Left cardiac atrium (tissue), 4 donors: ENCODE data around the gene GMDS. TPM values are rescaled to one million over a fixed set of nuclear protein-coding genes. Genes with fewer than 3 reads are reported as not detected.

Source experiments
- ATAC-seq, 2 donors: fragments of 200-7000 bp; cut with Tn5 transposase; one replicate each; pipeline ENCODE4 v1.9.1; 2020; ENCODE audit warnings: mild to moderate bottlenecking in 2 of 2, moderate library complexity in 2 of 2
- DNase-seq: peaks from one replicate; pipeline ENCODE4 v3.0.0-alpha.2; 2020
- intact Hi-C, 2 donors: fragments of 100-400 bp; cut with DNase I; formaldehyde crosslinking; loops; one replicate each; pipeline versions ENCODE4 v1.14.1 to v1.15.1; 2022 to 2023
- total RNA-seq, 2 donors: library from RNA; stranded (reverse); fragmentation: NEBNext Ultra II Directional; extraction: Animal tissue kit (Norgen Biotek cat#: 25700); gene quantifications; one replicate each; pipeline ENCODE4 v1.2.1, GENCODE V29; 2021
- donor health status: DM: no; HTN: yes; CAD: no.
- donor health status: DM: no; HTN: yes; CAD: no; lungs with severe emphysema.
- donor health status: DM: yes; HTN: yes; CAD: no.
- donor health status: Dilated cardiomyopathy.

GMDS gene
- total RNA-seq, 2 donors from 2014 or later, result 8.4 to 20.8 TPM

DNA sequence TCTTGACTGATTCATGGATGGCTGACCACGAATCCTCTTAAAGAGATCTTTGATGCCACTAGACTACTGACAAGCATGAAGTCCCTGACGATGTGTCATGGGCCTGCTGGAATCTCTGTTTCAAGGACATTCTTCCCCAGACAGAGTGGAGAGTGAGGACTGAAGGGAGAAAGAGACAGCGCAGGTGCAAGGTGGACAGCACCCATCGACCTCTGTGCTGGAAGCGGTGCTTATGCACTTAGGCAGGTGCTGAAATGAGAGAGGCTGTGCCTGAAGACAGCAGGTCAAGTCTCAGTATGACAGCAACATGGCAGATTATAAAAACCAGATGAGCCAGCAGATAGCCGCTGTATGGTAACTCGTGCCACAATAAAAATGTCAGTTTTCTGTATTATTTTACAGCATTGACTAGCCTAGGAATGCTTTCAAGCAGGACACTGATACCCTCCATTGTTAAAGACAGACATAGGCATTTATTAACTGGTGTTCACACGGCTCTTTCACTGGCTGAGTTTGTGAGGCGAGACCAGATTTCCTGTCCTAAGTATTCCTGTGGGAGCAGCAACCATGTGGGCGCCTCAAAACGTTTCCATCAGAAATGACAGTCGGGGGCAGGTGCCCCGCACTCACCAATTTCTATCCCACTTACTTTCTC is 588.2 kb downstream of the GMDS start:
- no peak for DNase-seq
- intact Hi-C loops, result no loop called here
- ATAC-seq, result no peak

DNA sequence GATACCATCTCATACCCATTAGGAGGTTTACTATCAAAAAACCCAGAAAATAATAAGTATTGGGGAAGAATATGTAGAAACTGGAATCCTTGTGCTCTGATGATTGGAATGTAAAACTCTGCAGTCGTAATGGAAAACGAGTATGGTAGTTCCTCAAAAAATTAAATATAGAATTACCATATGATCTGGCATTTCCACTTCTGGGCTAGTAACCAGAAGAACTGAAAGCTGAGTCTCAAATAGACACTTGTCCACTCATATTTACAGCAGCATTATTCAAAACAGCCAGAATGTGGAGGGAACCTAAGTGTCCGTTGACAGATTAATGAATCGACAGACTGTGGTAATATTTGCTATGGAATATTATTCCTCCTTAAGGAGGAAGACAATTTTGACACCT is 591.4 kb downstream of the GMDS start:
- intact Hi-C loops, result no loop called here
- no peak for ATAC-seq
- no peak for DNase-seq

DNA sequence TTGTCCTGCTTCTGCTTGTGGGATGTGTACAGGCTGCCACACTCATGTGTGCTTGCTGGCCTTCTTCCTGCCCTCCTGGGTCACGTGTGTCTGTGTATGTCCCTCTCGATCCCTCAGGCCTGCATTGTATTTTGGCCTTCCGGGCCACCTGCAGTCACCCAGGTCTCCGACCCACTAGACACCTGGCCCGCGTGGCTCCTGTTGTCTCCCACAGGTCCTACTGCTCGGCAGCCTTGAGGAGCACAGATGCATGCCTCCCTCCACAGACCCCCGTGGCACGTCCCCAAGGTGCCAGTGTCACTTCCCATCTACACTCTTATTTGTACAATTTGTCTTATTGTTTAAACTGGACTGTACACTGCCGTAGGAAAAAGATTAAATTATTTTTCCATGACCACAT is 592.6 kb downstream of the GMDS start:
- DNase-seq, result no peak
- no peak for ATAC-seq
- intact Hi-C loops, result no loop called here

DNA sequence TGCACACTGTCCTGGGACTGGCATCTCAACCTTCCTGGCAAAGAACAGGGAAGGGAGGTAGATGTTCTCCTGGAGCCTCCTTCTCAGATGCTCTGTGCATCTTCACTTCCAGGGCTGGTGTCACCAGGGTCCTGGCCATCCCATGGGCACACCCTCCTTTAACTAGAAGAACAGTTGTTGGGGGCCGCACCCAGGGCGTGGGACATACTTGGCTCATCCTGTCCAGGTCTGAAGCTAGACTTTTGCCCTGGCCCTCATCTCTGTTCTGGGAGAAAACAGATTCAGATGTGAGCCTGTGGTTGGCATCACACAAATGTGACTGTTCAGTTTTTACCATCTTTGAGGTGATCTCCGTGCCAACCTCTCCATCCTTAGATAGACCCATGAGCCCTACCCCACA is 594.0 kb downstream of the GMDS start:
- ATAC-seq, result no peak
- DNase-seq, result no peak
- intact Hi-C loops, result no loop called here

DNA sequence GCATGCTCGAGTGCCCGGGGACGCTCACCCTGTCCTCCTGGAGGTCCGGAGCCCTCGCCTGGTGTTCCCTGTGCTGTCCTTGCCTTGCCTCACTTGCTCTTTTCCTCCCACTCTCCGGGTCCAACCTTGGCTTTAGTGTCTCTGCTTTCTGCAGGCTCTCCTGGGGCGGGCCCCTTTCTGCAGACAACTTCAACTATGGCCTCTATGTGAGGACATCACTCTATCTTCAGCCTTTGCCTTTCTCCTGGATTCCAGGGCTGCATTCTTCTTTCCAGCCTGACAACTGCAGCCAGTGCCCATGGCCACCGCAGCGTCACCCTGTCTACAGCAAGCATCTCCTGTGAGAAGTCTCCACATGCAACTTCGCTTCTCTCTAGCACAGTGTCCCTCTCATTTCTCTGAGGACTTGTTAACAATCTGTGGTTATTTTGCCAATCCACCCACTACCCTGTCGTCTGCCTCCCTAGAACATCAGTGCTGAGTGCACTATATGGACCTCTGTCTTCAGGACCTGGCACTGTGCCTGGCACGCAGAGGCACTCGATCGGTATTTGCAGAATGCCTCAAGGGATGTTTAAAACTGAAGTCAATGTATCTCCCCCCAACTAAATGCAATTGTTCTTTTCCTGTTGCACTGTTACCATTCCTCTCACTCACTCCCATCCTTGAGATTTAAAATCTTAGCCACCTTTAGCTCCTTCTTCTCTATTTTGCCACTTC is 599.8 kb downstream of the GMDS start:
- intact Hi-C loops, result no loop called here

DNA sequence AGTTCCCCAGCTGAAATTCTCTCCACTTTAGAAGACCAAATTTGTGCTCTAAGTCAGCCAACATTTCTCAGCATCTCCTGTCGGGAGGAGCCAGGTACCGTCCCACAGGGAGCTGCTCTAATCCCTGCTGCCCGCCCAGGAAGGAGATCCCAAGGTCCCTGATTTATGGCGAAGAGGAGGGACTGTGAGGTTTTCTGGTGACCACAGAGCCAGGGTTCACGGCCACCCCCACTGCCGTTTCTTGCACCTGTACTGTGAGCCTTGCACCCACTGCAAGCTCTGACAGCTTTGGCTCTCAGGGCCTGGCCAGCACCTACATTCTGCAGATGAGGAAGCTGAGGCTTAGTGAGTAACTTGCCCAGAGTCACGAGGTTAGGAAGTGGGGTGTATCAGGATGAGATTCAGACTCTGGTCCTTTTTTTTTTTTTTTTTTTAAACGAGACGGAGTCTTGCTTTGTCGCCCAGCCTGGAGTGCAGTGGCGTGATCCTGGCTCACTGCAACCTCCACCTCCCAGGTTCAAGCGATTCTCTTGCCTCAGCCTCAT is 600.8 kb downstream of the GMDS start:
- no peak for DNase-seq
- intact Hi-C loops, result no loop called here

More for the DNA sequence above, 599.8 kb downstream of the GMDS start:
- ATAC-seq (no peak), DNase-seq (no peak)

DNA sequence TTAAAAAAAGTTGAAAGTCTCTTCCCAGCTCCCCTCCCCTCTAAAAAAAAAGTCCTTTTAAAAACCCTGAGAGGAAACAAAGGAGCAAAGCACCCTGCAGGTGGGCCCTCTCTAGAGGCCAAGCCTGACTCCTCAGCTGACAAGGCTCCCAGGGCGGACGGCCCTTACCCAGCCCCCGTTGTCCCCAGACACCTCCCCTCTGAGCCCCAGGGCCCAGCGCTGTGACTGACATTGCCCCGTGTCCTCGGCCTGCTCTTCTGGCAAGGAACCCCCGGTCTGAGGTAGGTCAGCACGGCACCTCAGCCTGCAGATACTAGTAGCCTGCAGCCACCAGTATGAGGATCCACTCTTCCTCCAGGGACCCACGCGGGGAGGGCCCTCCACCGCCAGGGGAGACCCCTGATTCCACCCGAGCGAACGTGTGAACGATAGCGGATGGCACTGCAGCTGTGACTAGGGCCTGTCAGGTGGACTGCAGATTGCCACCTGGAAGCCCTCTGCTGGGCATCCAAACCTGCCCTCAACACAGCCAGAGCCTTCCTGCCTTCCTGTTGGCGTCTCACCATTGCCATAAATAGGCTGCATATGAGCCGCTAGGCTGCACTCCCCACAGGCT is 601.5 kb downstream of the GMDS start:
- DNase-seq, result no peak
- no peak for ATAC-seq
- intact Hi-C loops, result no loop called here

More for the DNA sequence above, 600.8 kb downstream of the GMDS start:
- ATAC-seq, result no peak

DNA sequence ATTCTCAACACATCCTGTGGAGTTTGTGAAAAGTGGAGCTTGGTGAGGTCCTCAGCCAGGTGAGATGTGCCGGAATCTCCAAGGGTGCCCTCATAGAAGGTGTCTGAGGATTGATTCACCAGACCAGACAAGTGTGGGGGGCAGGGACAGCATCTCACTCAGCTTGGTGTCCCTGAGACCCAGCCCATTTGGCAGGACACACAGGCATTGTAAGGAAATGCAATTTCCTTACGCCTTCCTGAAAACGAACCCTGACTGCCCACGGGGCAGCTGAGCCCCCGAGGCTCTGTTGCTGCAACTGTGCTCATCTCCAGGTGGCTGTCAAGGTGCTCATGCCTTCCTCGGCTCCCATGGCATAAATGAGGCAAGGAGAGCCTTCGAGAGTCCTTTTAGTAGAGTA is 602.3 kb downstream of the GMDS start:
- no peak for DNase-seq
- no peak for ATAC-seq
- intact Hi-C loops, result no loop called here

DNA sequence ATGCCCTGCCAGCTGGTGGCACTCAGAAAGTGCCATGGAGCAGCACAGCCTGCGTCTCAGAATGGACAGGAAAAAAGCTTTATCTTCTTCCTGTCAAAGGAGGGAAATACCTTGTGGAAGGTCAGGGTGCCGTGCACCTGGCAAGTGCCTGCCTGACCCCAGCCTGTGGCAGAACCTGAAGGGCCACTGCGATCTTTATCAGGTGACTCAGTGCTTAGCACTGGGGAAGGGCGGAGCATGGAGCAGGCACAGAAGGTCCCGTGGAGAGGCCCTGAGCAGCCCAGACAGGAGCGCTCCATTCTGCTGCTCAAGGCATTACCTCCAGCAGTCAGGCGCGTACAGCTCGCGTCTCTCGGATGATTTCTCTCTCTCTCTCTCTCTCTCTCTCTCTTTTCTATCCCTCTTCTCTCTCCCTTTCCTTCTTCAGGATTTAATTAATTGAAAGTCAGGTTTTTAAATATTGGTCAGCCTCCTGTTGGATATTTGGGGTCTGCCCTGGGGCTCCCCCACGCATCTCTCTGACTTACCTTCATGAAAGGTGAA is 604.0 kb downstream of the GMDS start:
- ATAC-seq (no peak), DNase-seq (no peak)
- intact Hi-C loops, result no loop called here

DNA sequence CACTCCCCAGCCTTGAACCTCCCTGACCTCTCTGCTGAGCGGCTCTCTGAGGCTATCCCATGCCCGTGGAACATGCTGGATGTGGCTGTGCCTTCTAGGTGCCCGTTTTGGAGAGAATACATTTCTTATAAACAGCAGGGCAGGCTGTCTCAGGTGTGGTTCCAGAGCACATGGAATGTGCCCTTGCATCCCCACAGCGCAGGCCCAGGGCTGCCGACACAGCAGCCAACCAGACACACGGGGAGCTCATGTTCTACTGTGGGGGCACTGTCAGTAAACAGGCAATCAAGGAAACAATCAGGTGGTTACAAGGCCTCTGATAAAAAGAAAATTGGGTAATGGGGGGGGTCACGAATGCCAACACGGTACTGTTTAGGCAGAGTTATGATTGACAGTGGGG is 604.9 kb downstream of the GMDS start:
- intact Hi-C loops, result no loop called here
- no peak for ATAC-seq

DNA sequence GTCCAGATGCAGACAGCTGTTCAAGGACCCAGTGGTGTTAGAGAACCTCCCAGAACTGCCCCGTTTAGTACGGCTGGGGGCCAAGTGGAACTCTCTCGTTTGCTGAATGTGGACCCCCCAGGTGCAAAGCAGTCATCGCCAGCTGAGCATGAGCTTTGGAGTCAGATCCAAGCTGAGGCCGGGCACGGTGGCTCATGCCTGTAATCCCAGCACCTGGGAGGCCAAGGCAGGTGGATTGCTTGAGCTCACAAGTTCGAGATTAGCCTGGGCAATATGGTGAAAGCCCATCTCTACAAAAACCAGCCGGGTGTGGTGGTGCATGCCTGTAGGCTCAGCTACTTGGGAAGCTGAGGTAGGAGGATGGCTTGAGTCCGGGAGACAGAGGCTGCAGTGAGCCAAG is 606.0 kb downstream of the GMDS start:
- no peak for ATAC-seq
- intact Hi-C loops, result no loop called here
- no peak for DNase-seq

More for the DNA sequence above, 604.9 kb downstream of the GMDS start:
- no peak for DNase-seq

DNA sequence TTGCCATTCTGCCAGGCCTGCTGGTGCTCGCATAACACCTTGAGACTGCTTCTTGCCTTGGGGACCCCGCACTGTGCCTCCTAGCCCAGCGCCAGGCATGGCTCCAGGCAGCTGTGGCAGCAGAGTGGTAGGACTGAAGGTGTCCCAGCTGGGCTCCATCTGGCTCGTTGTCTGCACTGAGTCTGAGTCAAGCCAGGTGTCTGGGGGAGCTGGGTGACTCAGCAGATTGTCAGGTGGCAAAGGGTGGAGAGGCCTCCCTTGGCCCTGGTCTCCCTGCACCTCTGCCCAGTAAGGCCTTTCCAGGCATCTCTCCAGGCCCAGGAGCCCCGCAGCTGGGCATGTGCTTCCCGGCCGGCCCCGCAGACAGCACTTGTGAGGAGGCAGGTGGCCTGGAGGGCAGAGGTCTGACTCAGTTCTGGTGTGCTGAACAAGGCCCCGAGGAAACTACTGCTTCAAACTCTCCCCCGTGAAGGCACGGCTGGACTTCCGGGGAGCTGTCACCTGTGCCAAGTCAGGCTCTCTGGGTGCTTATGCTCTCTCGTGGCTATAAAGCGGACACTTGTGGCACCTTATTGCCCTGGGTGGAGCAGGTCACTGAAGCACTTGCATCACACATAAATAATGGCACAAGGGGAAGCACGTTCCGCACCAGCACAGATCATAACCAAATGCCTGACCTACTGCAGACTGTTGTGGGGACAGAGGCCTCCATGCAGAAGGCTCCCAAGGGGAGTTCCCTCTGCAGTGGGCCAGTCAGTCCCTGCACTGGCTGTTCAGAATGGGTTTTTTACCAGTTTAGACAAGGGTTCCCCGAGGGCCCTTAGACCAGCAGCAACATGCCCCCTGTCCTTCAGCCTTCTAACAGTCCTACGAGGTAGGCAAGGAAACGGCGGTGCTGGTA is 608.2 kb downstream of the GMDS start:
- DNase-seq (no peak), ATAC-seq (peak in 1 of 2 donors; percentile 46)
- intact Hi-C loops, result no loop called here

DNA sequence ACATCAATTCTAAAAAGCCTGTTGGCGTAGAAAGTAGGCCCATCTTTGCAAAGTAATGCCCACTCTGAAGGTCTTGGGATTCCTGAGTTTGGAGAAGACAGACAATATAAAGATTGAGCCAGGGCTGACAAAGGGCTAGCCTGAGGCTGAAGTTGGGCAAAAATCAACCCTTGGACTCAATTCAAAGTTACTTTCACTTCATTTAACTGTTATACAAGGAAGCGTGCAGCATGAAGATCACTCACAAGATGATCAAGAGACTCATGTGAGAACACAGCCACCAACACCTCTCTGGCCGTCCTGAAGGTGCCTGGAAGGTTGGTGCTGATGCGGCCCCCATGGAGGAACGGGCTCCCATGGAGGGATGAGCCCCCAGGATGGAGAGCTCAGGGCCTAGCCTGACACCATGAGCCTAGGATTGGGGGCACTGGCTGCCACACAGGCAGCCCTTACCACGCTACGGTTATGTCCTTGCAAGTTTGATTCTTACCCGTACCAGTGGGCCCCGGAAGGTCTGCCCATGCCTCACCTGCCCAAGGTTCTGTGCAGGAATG is 609.1 kb downstream of the GMDS start:
- DNase-seq, result no peak
- intact Hi-C loops, result no loop called here
- no peak for ATAC-seq

DNA sequence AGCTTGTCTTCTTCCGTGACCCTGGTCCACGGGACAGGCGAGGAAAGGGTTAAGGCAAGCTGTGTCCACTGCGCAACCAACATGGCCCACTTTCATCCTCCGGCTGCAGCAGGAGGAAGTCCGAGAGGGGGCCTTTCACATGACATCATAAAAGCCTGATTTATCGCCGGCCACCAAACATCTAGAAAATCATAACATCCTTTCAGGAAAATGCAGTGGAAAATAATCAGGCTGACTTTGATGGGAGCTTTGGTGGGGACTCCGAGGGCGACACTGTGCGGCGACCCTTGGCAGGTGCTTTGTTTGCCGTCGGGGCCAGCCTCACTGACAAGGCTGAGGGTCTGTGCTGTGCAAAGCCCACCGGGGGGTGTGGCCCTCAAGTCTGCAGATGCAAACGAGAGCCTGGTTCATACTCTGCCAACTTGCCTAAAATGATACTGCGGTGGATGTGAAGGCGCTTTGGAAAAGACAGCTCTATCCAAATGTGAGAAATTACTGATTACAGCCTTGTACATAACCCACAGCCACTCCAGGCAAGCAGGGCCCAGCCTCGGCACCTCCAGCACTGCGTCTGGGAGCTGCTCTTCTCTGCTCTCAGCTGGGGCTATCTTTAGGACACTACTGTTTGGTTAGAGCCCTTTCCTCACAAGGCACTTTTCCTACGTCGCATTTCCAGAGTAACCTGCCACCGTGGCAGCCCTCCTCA is 609.9 kb downstream of the GMDS start:
- intact Hi-C loops, result no loop called here
- ATAC-seq (peak in 1 of 2 donors; percentile 5), DNase-seq (peak; percentile 48)

DNA sequence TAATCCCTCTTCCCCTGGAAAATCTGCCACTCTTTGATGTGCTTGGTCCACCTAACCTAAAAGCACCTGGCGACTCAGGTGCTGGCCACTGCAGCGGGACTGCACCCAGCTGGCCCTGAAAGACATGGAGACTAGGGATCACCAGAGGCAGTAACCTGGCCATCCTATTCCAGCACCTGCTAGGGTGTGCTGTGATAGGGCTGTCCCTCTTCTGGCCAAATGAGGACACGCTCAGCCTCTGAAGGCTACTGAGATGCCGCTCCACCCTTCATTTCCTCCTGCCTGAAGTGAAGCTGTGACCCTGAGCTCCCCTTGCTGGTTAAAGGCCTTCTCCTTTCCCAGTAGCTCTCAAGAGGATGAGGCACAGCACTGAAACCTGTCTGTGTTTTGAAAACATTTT is 611.3 kb downstream of the GMDS start:
- DNase-seq (no peak), ATAC-seq (no peak)
- intact Hi-C loops, result no loop called here

DNA sequence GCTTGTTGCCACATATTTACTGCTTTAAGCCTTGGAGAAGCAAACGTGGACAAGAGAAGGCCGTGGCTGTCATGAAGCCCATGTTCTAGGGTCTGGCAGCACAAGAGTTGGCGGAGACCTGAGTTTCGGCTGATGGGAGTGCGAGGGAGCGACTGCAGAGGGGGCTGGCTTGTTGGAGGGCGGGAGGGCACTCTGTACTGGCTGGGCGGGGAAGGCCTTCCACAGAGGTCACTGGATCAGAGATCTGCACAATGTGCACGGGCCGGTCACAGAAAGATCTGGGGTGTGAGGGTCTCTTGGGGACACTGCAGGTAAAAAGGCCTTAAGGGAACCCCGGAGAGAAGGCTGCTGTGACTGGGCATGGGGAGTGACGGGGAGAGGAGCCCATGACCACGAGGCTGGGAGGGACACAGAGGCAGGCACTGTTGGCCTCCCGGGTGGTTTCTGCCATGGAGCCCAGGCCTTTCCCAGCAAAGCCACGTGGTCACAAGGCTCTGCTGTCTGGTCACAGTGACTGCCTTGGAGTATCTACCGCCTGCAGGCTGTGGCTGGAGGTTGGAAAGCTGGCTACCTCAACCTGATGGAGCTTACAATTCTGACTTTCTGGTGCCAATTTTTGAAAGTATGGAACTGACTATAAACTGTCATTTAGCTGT is 611.9 kb downstream of the GMDS start:
- ATAC-seq (no peak), DNase-seq (no peak)
- intact Hi-C loops, result no loop called here

DNA sequence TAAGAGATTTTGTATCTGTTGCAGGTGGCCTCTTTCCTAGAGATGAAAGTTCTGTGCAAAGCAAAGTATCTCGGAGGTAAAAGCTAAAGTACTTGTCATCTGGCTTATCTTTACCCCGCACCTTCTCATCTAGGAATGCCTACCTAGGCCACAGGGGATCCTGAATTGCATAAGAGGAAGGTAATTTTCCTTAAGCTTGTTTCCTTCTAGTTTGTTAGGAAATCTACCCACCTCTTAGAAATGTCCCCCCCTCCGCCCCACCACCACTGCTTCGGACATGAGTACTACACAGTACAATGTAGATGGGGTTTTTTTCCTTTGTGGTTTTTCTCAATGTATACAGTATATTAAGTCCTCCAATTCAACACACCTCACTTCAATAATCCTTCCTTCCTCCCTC is 614.2 kb downstream of the GMDS start:
- DNase-seq (no peak), ATAC-seq (no peak)
- intact Hi-C loops, result no loop called here

DNA sequence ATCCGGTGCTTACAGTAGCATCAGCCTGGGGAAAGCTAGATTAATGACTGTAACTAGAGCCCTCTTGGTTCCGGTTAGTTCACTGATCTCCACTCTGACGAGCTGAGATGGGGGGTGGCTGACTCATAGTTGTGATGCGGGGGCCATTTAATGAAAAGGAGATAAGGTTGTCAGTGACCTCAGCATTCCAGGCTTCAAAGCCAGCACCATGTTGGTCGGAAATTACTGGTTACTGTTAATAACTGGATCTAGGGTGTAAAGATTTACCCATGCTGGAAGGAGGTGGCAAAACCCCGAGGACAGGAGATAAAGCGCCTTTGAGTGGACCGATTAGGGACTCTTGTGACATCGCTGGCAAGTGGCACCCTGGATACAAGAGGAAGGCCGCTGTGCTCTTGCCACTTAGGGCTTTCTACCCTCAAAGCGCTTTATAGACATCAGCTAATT is 614.6 kb downstream of the GMDS start:
- ATAC-seq, result peak in 1 of 2 donors; percentile 80
- DNase-seq, result no peak
- intact Hi-C loops, result no loop called here
